ENCODE measurements around the gene FAM209B. TPM values are rescaled to one million over a fixed set of nuclear protein-coding genes. Genes with fewer than 3 reads are reported as not detected.

FAM209B gene
- total RNA-seq, 1 experiment from 2014 or later: 0.92 TPM

DNA sequence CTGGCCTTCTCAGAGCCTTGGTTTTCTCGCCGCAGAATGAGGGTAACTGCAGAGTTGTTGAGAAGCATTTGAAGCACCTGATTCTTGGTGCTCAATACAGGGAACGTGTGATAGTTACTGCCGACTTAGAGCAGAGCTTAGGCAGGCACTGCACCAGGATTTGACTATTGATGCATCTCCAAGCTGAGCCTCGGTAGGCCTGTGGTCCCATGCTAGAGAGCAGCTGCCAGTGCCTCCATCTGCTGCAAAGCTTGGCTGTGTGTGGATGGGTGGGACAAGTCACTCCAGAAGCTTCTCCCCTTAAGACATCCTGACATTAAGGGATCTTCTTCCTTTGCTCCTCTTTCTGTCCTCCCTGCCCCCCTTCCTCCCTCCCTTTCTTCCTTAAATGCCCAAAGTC is 40.9 kb downstream of the FAM209B start:
- Histone ChIP-seq H3T11ph (ENCODE audit: low read length) (no peak overlapping the region), H3K4ac (ENCODE audit: low read depth, low read length) (no peak overlapping the region), H4K8ac (replicated peaks; ENCODE audit: insufficient read length, low read depth, low read length) (no peak overlapping the region), H3K23ac (ENCODE audit: insufficient read length, low read depth, low read length) (no peak overlapping the region), H3K27ac (ENCODE audit: insufficient read length, low read depth, low read length) (no peak overlapping the region), H3K4me2 (ENCODE audit: insufficient read depth, insufficient read length, low read length) (no peak overlapping the region), H3K79me2 (ENCODE audit: insufficient read depth, low read length) (no peaks in the 10 kb centered on the region), H3K14ac (ENCODE audit: insufficient read depth, low read length) (no peak overlapping the region), H3K79me1 (ENCODE audit: insufficient read depth, low read depth, low read length, poor library complexity, severe bottlenecking) (no peaks in the 10 kb centered on the region), H3K18ac (ENCODE audit: insufficient read length, low read depth, low read length) (no peak overlapping the region), H2BK120ac (ENCODE audit: low read depth, low read length, poor library complexity, severe bottlenecking) (no peak overlapping the region), H2AFZ (ENCODE audit: low read length) (no peak overlapping the region), H3K56ac (ENCODE audit: insufficient read length, low read depth, low read length) (no peak overlapping the region), H2BK20ac (ENCODE audit: low read depth, low read length, poor library complexity, severe bottlenecking) (no peak overlapping the region), H4K20me1 (ENCODE audit: control insufficient read depth, insufficient read depth, insufficient read length) (no peaks in the 10 kb centered on the region), H3K9me3 (ENCODE audit: control insufficient read depth, low read depth, low read length) (no peaks in the 10 kb centered on the region), H2BK5ac (ENCODE audit: insufficient read length, low read length) (no peak overlapping the region), H2AK5ac (ENCODE audit: insufficient read length, low read length) (no peak overlapping the region), H2BK12ac (ENCODE audit: insufficient read length, low read depth, low read length) (no peak overlapping the region), H3K4me1 (ENCODE audit: insufficient read depth, low read length) (no peaks in the 10 kb centered on the region), H2BK15ac (ENCODE audit: low read depth, low read length) (no peak overlapping the region), H3K9ac (ENCODE audit: extremely low read depth, insufficient read length, low read length) (no peak overlapping the region), H3K23me2 (ENCODE audit: insufficient read length, low read depth, low read length, poor library complexity, severe bottlenecking) (no peaks in the 10 kb centered on the region), H4K5ac (ENCODE audit: insufficient read length, low read depth, low read length) (no peak overlapping the region), H4K91ac (ENCODE audit: insufficient read length, low read depth, low read length) (no peak overlapping the region), H3K27me3 (ENCODE audit: insufficient read depth, low read length) (no peaks in the 10 kb centered on the region)
- no peak for DNase-seq
- peaks cover 0 to 3% of the 10 kb centered on the region in 2 experiments; a peak in 2 of 5 replicates for H3K9me3 Mint-ChIP-seq
- TF ChIP-seq, protein P1, sequence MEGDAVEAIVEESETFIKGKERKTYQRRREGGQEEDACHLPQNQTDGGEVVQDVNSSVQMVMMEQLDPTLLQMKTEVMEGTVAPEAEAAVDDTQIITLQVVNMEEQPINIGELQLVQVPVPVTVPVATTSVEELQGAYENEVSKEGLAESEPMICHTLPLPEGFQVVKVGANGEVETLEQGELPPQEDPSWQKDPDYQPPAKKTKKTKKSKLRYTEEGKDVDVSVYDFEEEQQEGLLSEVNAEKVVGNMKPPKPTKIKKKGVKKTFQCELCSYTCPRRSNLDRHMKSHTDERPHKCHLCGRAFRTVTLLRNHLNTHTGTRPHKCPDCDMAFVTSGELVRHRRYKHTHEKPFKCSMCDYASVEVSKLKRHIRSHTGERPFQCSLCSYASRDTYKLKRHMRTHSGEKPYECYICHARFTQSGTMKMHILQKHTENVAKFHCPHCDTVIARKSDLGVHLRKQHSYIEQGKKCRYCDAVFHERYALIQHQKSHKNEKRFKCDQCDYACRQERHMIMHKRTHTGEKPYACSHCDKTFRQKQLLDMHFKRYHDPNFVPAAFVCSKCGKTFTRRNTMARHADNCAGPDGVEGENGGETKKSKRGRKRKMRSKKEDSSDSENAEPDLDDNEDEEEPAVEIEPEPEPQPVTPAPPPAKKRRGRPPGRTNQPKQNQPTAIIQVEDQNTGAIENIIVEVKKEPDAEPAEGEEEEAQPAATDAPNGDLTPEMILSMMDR (conservative IDR thresholded peaks at IDR 0.05): no peak
- no CpG with 5 or more reads among the region's 5 CpGs for WGBS (ENCODE audit: extremely low coverage, insufficient read length, low lambda C conversion rate)
- no peaks in the 10 kb centered on the region for H3K36me3 Mint-ChIP-seq (ENCODE audit: insufficient read depth in 1 of 3, low read depth in 3 of 3)
- peaks cover 8% of the 10 kb centered on the region in 2 experiments; a peak in 3 of 4 replicates for H3K4me1 Mint-ChIP-seq
- no peak overlapping the region; a peak in 1 of 7 replicates for H3K27ac Mint-ChIP-seq
- no peak overlapping the region for H3K4me3 Mint-ChIP-seq
- H3K27me3 Mint-ChIP-seq (ENCODE audit: low read depth): peaks cover 2% of the 10 kb centered on the region; the same call in 1 of the 2 replicates
